ENCODE measurements around the gene MRPS23.

The MRPS23 gene

DNA sequence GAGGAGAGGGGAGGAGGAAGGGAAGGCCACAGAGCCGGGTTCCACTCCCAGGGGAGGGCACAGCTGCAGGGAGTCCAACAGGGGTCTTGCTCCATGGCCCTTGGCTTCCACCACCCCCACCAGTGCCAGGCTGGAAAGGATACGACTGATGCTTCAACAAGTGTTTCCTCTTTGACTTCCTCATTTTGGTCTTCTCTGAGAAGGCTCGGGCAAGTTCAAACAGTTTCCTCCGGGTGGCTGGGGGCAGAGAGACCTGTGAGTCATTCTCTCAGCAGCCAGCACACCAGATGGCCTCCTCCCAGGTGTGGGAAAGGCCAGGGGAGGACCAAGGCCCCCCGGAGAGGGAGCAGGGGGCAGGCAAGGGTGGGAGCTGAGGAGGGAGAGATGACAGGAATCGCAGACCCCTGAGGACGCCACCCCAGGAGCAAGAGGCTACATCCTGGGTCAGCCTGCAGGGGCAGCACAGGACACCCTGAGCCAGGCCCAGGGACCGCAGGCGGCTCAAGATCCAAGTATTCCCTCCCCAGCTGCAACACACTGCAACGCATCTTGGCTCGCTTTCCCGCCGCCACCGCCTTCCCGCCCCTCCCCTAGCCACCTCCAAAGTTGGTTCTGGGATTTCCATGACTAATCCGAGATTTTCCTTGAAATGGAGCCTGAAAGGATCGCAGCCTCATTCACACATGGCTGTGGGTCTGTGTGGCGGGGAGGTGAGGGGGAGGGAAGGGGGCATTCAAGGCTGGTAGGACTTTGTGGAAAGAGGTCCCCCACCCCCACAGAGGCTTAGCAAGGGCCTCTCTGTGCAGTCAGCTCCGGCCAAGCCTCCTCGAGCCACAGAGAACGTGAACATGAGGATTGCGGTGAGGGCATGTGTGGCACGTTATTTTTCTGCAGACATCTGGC lies 18.4 kb upstream of the MRPS23 start (continued):
- TF ChIP-seq, protein P1, sequence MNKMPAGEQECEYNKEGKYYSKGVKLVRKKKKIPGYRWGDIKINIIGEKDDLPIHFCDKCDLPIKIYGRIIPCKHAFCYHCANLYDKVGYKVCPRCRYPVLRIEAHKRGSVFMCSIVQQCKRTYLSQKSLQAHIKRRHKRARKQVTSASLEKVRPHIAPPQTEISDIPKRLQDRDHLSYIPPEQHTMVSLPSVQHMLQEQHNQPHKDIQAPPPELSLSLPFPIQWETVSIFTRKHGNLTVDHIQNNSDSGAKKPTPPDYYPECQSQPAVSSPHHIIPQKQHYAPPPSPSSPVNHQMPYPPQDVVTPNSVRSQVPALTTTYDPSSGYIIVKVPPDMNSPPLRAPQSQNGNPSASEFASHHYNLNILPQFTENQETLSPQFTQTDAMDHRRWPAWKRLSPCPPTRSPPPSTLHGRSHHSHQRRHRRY (tag by site-specific recombination; IDR thresholded peaks at IDR 0.05): no peak

DNA sequence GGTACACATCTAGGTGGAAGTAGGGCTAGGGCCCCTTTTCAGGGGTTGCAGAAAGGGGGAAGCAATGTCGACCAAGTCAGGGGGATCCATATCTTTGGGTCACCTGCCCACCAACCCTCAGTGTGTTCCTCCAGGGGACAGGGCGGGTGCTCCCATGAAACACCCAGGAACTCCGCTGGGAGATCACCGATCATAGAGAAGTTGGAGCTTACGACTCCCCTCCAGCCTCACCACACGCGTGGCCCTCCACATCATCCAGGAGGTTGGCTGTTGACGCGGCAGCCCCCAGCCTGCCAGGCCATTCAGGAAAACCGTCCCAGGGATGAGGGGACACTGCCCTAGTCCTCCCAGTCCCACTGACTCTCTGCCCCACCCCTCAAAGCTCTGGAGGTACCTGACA lies 17.3 kb upstream of the MRPS23 start:
- CTCF ChIA-PET: interaction anchor here (0.7 to 6.8 kb wide), 10 partner anchors 8 to 132 kb away, joined by 3 to 78 read pairs (median 6); no protein-coding TSS in a partner anchor

DNA sequence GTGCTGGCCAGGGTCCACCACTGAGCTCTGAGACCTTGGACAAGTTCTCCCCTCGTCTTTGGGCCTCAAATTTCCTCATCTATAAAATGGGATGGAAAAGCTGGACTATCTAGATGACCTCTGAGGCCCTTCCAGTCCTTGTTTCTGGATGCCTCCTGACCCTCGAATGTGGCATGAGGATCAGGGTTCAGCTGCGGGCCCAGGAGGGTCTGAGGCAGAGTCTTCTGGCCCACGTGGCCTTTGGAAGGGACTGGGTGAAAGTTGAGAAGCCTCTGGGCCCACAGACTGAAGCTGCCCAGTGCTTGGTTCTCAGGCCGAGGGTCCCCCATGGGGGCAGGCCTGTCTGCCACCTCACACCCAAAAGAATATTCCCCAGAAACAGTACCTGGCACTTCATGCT lies 16.9 kb upstream of the MRPS23 start:
- Histone ChIP-seq H3K4me1 (ENCODE audit: control insufficient read depth, insufficient read depth, low read length) (peaks cover 6% of the 10 kb centered on the region; the same call in 1 of the 2 replicates), H3K9me3 (ENCODE audit: control insufficient read depth, insufficient read depth, low read depth, low read length) (no peaks in the 10 kb centered on the region), H3K27ac (ENCODE audit: extremely low read depth, low read depth, low read length) (no peak overlapping the region), H3K36me3 (ENCODE audit: control insufficient read depth in 2 of 2, insufficient read depth in 1 of 2, low read length in 2 of 2) (peaks cover 0 to 31% of the 10 kb centered on the region in 2 experiments; a peak in 2 of 3 replicates), H3K4me3 (ENCODE audit: low read depth, low read length) (no peak overlapping the region)
- TF ChIP-seq ZNF366 (tag by site-specific recombination; conservative IDR thresholded peaks at IDR 0.05) (no peak), KLF16 (tag by site-specific recombination; IDR thresholded peaks at IDR 0.05) (no peak)
- ChIA-PET POLR2A (interaction anchor here (0.6 to 1.5 kb wide), 3 partner anchors 8 to 128 kb away, joined by 4 to 7 read pairs (median 7); no protein-coding TSS in a partner anchor), CTCF (interaction anchor here (0.9 to 6.8 kb wide), 5 partner anchors 8 to 132 kb away, joined by 3 to 78 read pairs (median 8); no protein-coding TSS in a partner anchor)

More for the DNA sequence above, 17.3 kb upstream of the MRPS23 start:
- Histone ChIP-seq H3K36me3 (ENCODE audit: control insufficient read depth in 2 of 2, insufficient read depth in 1 of 2, low read length in 2 of 2) (peaks cover 0 to 34% of the 10 kb centered on the region in 2 experiments; a peak in 2 of 3 replicates), H3K9me3 (ENCODE audit: control insufficient read depth, insufficient read depth, low read depth, low read length) (no peaks in the 10 kb centered on the region), H3K27ac (ENCODE audit: extremely low read depth, low read depth, low read length) (no peak overlapping the region; the same call in 1 of the 2 replicates), H3K4me1 (ENCODE audit: control insufficient read depth, insufficient read depth, low read length) (peaks cover 6% of the 10 kb centered on the region; the same call in 1 of the 2 replicates), H3K4me3 (ENCODE audit: low read depth, low read length) (no peak overlapping the region)
- POLR2A ChIA-PET: interaction anchor here (0.6 to 1.5 kb wide), 5 partner anchors 8 to 128 kb away, joined by 4 to 7 read pairs (median 4); partner anchors contain the start of gene VEZF1
- TF ChIP-seq, protein P2, sequence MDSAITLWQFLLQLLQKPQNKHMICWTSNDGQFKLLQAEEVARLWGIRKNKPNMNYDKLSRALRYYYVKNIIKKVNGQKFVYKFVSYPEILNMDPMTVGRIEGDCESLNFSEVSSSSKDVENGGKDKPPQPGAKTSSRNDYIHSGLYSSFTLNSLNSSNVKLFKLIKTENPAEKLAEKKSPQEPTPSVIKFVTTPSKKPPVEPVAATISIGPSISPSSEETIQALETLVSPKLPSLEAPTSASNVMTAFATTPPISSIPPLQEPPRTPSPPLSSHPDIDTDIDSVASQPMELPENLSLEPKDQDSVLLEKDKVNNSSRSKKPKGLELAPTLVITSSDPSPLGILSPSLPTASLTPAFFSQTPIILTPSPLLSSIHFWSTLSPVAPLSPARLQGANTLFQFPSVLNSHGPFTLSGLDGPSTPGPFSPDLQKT (IDR thresholded peaks at IDR 0.05; ENCODE audit: borderline replicate concordance, low read depth, low read length): no peak
- TF ChIP-seq ZBTB7A (tag by site-specific recombination; IDR thresholded peaks at IDR 0.05; ENCODE audit: low read depth) (no peak), EGR2 (tag by site-specific recombination; IDR thresholded peaks at IDR 0.05; ENCODE audit: low read depth) (no peak), ZNF521 (tag by site-specific recombination; IDR thresholded peaks at IDR 0.05) (no peak), ZNF366 (tag by site-specific recombination; conservative IDR thresholded peaks at IDR 0.05) (no peak), ZNF670 (tag by site-specific recombination; IDR thresholded peaks at IDR 0.05; ENCODE audit: low read depth) (no peak), ZNF747 (tag by site-specific recombination; IDR thresholded peaks at IDR 0.05) (no peak), ZNF785 (tag by site-specific recombination; IDR thresholded peaks at IDR 0.05) (no peak), ZNF175 (tag by site-specific recombination; IDR thresholded peaks at IDR 0.05) (no peak), ZNF112 (tag by site-specific recombination; IDR thresholded peaks at IDR 0.05) (no peak), ZNF549 (tag by site-specific recombination; IDR thresholded peaks at IDR 0.05) (no peak), ZNF555 (tag by site-specific recombination; conservative IDR thresholded peaks at IDR 0.05) (no peak), ZNF792 (tag by site-specific recombination; IDR thresholded peaks at IDR 0.05) (no peak)
- TF ChIP-seq, protein P3, sequence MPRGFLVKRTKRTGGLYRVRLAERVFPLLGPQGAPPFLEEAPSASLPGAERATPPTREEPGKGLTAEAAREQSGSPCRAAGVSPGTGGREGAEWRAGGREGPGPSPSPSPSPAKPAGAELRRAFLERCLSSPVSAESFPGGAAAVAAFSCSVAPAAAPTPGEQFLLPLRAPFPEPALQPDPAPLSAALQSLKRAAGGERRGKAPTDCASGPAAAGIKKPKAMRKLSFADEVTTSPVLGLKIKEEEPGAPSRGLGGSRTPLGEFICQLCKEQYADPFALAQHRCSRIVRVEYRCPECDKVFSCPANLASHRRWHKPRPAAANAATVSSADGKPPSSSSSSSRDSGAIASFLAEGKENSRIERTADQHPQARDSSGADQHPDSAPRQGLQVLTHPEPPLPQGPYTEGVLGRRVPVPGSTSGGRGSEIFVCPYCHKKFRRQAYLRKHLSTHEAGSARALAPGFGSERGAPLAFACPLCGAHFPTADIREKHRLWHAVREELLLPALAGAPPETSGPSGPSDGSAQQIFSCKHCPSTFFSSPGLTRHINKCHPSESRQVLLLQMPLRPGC (tag by site-specific recombination; IDR thresholded peaks at IDR 0.05): no peak
- TF ChIP-seq, protein P4, sequence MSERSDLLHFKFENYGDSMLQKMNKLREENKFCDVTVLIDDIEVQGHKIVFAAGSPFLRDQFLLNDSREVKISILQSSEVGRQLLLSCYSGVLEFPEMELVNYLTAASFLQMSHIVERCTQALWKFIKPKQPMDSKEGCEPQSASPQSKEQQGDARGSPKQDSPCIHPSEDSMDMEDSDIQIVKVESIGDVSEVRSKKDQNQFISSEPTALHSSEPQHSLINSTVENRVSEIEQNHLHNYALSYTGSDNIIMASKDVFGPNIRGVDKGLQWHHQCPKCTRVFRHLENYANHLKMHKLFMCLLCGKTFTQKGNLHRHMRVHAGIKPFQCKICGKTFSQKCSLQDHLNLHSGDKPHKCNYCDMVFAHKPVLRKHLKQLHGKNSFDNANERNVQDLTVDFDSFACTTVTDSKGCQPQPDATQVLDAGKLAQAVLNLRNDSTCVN (tag by site-specific recombination; optimal IDR thresholded peaks at IDR 0.05): no peak
